Stimulated activated CD8-positive, alpha-beta memory T cell treated with anti-CD3 and anti-CD28 coated beads, Interleukin-7, amount 100 ng/mL, for 48 hours (primary cell): ENCODE results near the gene HELZ.

ENCODE experiments used
- DNase-seq, 2 donors: peaks; one replicate each; pipeline ENCODE4 v3.0.0-alpha.2; 2020; ENCODE audit warnings: low read depth in 1 of 2; ENCODE audit errors: extremely low read depth in 1 of 2

Gene HELZ

GRCh38 chr17:67238991-67239390, 6.0 kb downstream of the HELZ start:
- no peak for DNase-seq

- DNase-seq: no peak
These were observed 12.6 kb downstream of the HELZ start for GRCh38 chr17:67232441-67232840.

GRCh38 chr17:67229109-67229955, 15.7 kb downstream of the HELZ start:
- DNase-seq: no peak

GRCh38 chr17:67227488-67227887, 17.5 kb downstream of the HELZ start:
- no peak for DNase-seq

- DNase-seq: no peak
These were observed 19.7 kb downstream of the HELZ start for GRCh38 chr17:67225316-67225715.

GRCh38 chr17:67224736-67225135, 20.3 kb downstream of the HELZ start:
- no peak for DNase-seq

- DNase-seq: no peak
These were observed 21.1 kb downstream of the HELZ start for GRCh38 chr17:67223924-67224323.

- DNase-seq: no peak
These were observed 23.7 kb downstream of the HELZ start for GRCh38 chr17:67221062-67221998.

- no peak for DNase-seq
These were observed 26.5 kb downstream of the HELZ start for GRCh38 chr17:67218385-67218950.

GRCh38 chr17:67217446-67217845, 27.6 kb downstream of the HELZ start:
- no peak for DNase-seq

GRCh38 chr17:67216578-67217320, 28.2 kb downstream of the HELZ start:
- no peak for DNase-seq

GRCh38 chr17:67215991-67216421, 29.0 kb downstream of the HELZ start:
- DNase-seq: no peak

GRCh38 chr17:67212714-67213417, 32.1 kb downstream of the HELZ start:
- no peak for DNase-seq

- DNase-seq: no peak
These were observed 32.8 kb downstream of the HELZ start for GRCh38 chr17:67212231-67212630.

- no peak for DNase-seq
These were observed 33.3 kb downstream of the HELZ start for GRCh38 chr17:67211742-67212141.

GRCh38 chr17:67210915-67211314, 34.1 kb downstream of the HELZ start:
- no peak for DNase-seq

- DNase-seq: no peak
These were observed 36.8 kb downstream of the HELZ start for GRCh38 chr17:67208232-67208631.

GRCh38 chr17:67203818-67204217, 41.2 kb downstream of the HELZ start:
- DNase-seq: no peak

- DNase-seq: no peak
These were observed 42.5 kb downstream of the HELZ start for GRCh38 chr17:67202503-67202902.

GRCh38 chr17:67200727-67201301, 44.2 kb downstream of the HELZ start:
- no peak for DNase-seq
